Measurements from ENCODE around the gene U2AF1L4. TPM values are rescaled to one million over a fixed set of nuclear protein-coding genes. Genes with fewer than 3 reads are reported as not detected.
A peak's percentile ranks its signal among the peaks of the same experiment; 100 is the strongest.

The U2AF1L4 gene
- total RNA-seq, 2 experiments from 2014 or later, result 16.1 to 35.2 TPM

DNA sequence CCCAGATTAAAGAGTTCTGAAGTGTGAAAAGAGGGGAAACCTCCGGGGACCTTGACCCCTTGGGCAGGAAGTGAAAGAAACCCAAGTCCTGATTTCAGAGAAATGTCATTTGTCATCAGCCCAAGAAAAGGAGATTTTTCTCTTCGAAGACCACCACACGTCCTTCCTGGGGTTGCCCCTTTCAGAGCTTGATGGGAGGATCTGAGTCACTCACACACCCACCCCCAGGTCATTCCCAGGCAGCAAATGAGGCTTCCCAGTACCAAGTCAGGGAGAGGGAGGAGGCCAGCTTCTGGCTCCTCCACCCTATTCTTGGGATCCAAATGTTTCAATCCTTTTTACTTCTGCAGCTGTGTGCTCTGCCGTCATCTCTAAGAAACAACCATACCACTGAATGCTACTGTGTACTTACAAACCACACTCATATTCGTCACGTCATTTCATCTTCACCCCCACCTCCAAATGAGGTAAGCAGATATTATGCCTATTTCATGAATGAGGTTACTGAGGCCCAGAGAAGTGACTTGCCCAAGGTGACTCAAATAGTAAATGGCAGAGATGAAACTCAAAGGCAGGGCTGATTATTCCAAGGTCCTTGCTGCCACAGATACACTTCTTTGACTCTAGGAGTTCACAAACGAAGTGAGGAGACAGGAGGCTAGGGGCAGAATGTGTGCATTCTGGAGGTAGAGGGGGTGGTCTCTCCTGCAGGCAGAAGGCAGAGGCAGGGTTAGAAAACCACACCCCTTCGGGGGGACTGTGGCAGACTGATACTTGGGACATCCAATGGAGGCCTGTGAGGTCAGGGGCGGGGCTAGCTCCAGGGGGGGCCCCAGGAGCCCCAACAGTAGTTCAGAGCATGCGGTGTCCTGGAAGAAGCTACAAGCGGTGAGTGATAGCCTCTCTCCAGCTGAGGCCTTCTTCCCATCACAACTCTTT, 32.4 kb downstream of the U2AF1L4 start:
- Histone ChIP-seq H3K27ac (ENCODE audit: low read depth, low read length, poor library complexity, severe bottlenecking) (no peak overlapping the region), H3K36me3 (ENCODE audit: insufficient read depth, low read length) (no peaks in the 10 kb centered on the region), H3K4me3 (ENCODE audit: low read depth, low read length, poor library complexity, severe bottlenecking) (no peak overlapping the region), H3K4me2 (ENCODE audit: low read length) (no peak overlapping the region), H4K20me1 (ENCODE audit: insufficient read depth, low read length) (no peaks in the 10 kb centered on the region), H2AFZ (ENCODE audit: low read length) (no peak overlapping the region), H3K9me2 (ENCODE audit: insufficient read depth, low read length) (no peaks in the 10 kb centered on the region), H3K4me1 (ENCODE audit: insufficient read depth, low read length, poor library complexity, severe bottlenecking) (peaks cover 61% of the 10 kb centered on the region), H3K79me2 (ENCODE audit: insufficient read depth, low read depth, low read length) (no peaks in the 10 kb centered on the region), H3K9me3 (ENCODE audit: low read length) (no peaks in the 10 kb centered on the region)
- no TSS peak for BruUV-seq (replicated peaks)
- intact Hi-C loops (cut with micrococcal nuclease; ENCODE audit: unreplicated experiment), result no loop called here
- ChIA-PET CTCF (ENCODE audit: unreplicated experiment) (no interaction called here), POLR2A (no interaction called here)
- TF ChIP-seq EZH2phosphoT487 (IDR thresholded peaks at IDR 0.05; ENCODE audit: borderline replicate concordance, low read depth, low read length), result no peak
- TF ChIP-seq, protein P1, sequence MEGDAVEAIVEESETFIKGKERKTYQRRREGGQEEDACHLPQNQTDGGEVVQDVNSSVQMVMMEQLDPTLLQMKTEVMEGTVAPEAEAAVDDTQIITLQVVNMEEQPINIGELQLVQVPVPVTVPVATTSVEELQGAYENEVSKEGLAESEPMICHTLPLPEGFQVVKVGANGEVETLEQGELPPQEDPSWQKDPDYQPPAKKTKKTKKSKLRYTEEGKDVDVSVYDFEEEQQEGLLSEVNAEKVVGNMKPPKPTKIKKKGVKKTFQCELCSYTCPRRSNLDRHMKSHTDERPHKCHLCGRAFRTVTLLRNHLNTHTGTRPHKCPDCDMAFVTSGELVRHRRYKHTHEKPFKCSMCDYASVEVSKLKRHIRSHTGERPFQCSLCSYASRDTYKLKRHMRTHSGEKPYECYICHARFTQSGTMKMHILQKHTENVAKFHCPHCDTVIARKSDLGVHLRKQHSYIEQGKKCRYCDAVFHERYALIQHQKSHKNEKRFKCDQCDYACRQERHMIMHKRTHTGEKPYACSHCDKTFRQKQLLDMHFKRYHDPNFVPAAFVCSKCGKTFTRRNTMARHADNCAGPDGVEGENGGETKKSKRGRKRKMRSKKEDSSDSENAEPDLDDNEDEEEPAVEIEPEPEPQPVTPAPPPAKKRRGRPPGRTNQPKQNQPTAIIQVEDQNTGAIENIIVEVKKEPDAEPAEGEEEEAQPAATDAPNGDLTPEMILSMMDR (conservative IDR thresholded peaks at IDR 0.05; ENCODE audit: low read length), result no peak
- DNase-seq (ENCODE audit: low spot score), result no peak

DNA sequence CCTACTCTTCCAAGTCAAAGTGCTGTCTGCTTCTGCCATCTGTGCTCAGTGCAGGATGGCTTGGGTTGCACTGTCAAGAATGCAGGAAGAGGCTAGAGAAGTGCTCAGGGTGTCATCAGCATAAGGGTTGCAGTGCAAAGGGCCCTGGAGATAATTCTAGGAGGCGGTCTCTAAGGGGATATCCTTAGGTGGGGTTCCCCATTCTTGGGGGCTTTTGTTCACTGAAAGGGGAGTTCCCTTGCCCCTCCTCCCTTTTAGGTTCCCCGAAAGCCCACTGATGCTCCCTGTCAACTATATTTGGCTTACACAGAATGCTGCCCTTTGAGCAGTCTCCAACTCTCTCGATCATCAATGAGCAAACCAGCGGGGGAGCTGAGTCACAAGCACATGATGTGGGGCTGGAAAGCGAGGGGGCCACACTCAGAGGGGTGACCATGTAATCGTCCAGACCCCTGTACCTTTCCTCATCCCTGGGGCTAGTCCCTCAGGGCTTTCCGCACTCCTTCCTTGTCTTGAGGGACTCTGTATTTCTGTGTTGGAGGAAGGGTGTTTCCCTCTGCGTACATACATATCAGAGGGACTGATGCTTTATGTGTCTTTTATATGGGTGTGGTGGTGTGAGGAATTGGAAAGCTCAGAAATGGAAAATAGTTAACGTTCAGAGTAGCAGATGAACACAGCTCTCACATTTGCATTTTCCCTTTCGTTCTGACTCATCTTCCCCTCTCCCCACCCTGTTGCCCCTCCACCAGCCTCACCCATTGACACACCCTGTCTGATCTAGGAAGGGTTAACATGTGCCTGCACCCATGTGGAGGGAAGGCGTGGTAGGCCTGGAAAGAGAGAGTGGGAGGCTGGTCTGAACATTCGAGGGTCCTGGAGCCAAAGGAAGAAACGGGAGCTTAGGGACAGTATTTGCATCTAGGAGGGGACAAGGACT, 34.2 kb downstream of the U2AF1L4 start:
- BruUV-seq (replicated peaks), result no TSS peak
- Histone ChIP-seq H3K4me2 (ENCODE audit: low read length) (peak overlapping the region; percentile 59), H3K4me3 (ENCODE audit: low read depth, low read length, poor library complexity, severe bottlenecking) (peak overlapping the region; percentile 31), H3K79me2 (ENCODE audit: insufficient read depth, low read depth, low read length) (no peaks in the 10 kb centered on the region), H3K4me1 (ENCODE audit: insufficient read depth, low read length, poor library complexity, severe bottlenecking) (peaks cover 56% of the 10 kb centered on the region), H2AFZ (ENCODE audit: low read length) (peak overlapping the region; percentile 12; the same call in 1 of the 2 replicates), H3K9me3 (ENCODE audit: low read length) (no peaks in the 10 kb centered on the region), H3K36me3 (ENCODE audit: insufficient read depth, low read length) (no peaks in the 10 kb centered on the region), H3K9me2 (ENCODE audit: insufficient read depth, low read length) (no peaks in the 10 kb centered on the region), H4K20me1 (ENCODE audit: insufficient read depth, low read length) (no peaks in the 10 kb centered on the region), H3K27ac (ENCODE audit: low read depth, low read length, poor library complexity, severe bottlenecking) (peak overlapping the region; percentile 17)
- ChIA-PET POLR2A (interaction anchor here (0.6 to 1.1 kb wide), 3 partner anchors 8 to 35 kb away, joined by 3 to 6 read pairs (median 3); partner anchors contain the start of gene PSENEN), CTCF (ENCODE audit: unreplicated experiment) (no interaction called here)
- TF ChIP-seq EZH2phosphoT487 (IDR thresholded peaks at IDR 0.05; ENCODE audit: borderline replicate concordance, low read depth, low read length), result no peak
- TF ChIP-seq, protein P1 (conservative IDR thresholded peaks at IDR 0.05; ENCODE audit: low read length), result no peak
- intact Hi-C loops (cut with micrococcal nuclease; ENCODE audit: unreplicated experiment), result no loop called here
- peak; percentile 45 for DNase-seq (ENCODE audit: low spot score)

All from OCI-LY7 (cell line).